PFSK-1 (cell line): Measurements from ENCODE around the gene KCNJ14.

Source experiments
- FOXP2 ChIP-seq: optimal IDR thresholded peaks from 2 replicates; pipeline ENCODE3; 2011; ENCODE audit warnings: borderline replicate concordance, control low read depth, inconsistent platforms; ENCODE audit not compliant: insufficient read depth; ENCODE audit errors: extremely low read length, extremely low read depth
- POLR2AphosphoS5 ChIP-seq: IDR thresholded peaks from 2 replicates; pipeline ENCODE4 v1.6.1; 2012; ENCODE audit warnings: low read depth, mild to moderate bottlenecking, control low read depth, low read length, moderate library complexity
- REST ChIP-seq, 2 experiments: IDR thresholded peaks; 2 replicates each; pipeline versions ENCODE4 v1.6.1 to v1.8.0; 2011 to 2012; ENCODE audit warnings: low read depth in 2 of 2, low read length in 2 of 2, control low read depth in 1 of 2, inconsistent platforms in 1 of 2, mild to moderate bottlenecking in 1 of 2, moderate library complexity in 1 of 2; ENCODE audit not compliant: insufficient read depth in 1 of 2
- SIN3A ChIP-seq: IDR thresholded peaks from 2 replicates; pipeline ENCODE4 v1.6.1; 2012; ENCODE audit warnings: mild to moderate bottlenecking, low read length, moderate library complexity, borderline replicate concordance; ENCODE audit not compliant: insufficient read depth
- TAF1 ChIP-seq: IDR thresholded peaks from 2 replicates; pipeline ENCODE4 v1.6.1; 2012; ENCODE audit warnings: low read length, control low read depth, borderline replicate concordance; ENCODE audit not compliant: insufficient read depth

Gene KCNJ14

GRCh38 chr19:48495396-48495795 is 40.0 kb downstream of the KCNJ14 start:
- TF ChIP-seq SIN3A (peak; percentile 67; the same call in 1 of the 2 replicates), TAF1 (no peak), FOXP2 (peak; percentile 34), POLR2AphosphoS5 (no peak), REST (IDR thresholded peaks at IDR 0.05; ENCODE audit: insufficient read depth in 1 of 2, low read depth in 2 of 2, low read length in 2 of 2) (peak in 1 of 2 experiments; percentile 70; a peak in 2 of 4 replicates)

GRCh38 chr19:48496959-48497727 is 41.8 kb downstream of the KCNJ14 start:
- no peak for TF ChIP-seq FOXP2
- no peak for TF ChIP-seq REST (IDR thresholded peaks at IDR 0.05; ENCODE audit: insufficient read depth in 1 of 2, low read depth in 2 of 2, low read length in 2 of 2)
- no peak for TF ChIP-seq SIN3A
- TF ChIP-seq TAF1, result no peak
- no peak for TF ChIP-seq POLR2AphosphoS5

GRCh38 chr19:48497728-48498594 is 42.6 kb downstream of the KCNJ14 start:
- TF ChIP-seq TAF1 (no peak), FOXP2 (no peak), REST (IDR thresholded peaks at IDR 0.05; ENCODE audit: insufficient read depth in 1 of 2, low read depth in 2 of 2, low read length in 2 of 2) (no peak), POLR2AphosphoS5 (no peak), SIN3A (no peak)

GRCh38 chr19:48498595-48499311 is 43.4 kb downstream of the KCNJ14 start:
- TF ChIP-seq SIN3A (no peak), TAF1 (no peak), REST (IDR thresholded peaks at IDR 0.05; ENCODE audit: insufficient read depth in 1 of 2, low read depth in 2 of 2, low read length in 2 of 2) (no peak), POLR2AphosphoS5 (no peak), FOXP2 (no peak)
